ENCODE results near the gene NOTCH3. TPM values are rescaled to one million over a fixed set of nuclear protein-coding genes. Genes with fewer than 3 reads are reported as not detected.
A peak's percentile ranks its signal among the peaks of the same experiment; 100 is the strongest.

Gene NOTCH3
- total and polyA plus RNA-seq, 12 donors: 18.7 to 45.5 (median 31.9) TPM

- Histone ChIP-seq H3K27ac (peak overlapping the region; percentile 84 to 94 (median 92)), H3K36me3 (peaks cover 0 to 87% (median 25%) of the 10 kb centered on the region in 9 donors), H3K9me3 (no peaks in the 10 kb centered on the region), H3K27me3 (no peaks in the 10 kb centered on the region), H3K4me3 (no peak overlapping the region), H3K4me1 (peaks cover 51 to 80% (median 67%) of the 10 kb centered on the region in 9 donors)
- intact Hi-C loops (cut with DNase I): loop anchor here in 4 of 10 donors (5.0 to 10.0 kb wide), 4 partner anchors 35 to 143 kb away; partner anchors contain the start of gene SYDE1 (in 1 of the 4)
- TF ChIP-seq, protein P1, sequence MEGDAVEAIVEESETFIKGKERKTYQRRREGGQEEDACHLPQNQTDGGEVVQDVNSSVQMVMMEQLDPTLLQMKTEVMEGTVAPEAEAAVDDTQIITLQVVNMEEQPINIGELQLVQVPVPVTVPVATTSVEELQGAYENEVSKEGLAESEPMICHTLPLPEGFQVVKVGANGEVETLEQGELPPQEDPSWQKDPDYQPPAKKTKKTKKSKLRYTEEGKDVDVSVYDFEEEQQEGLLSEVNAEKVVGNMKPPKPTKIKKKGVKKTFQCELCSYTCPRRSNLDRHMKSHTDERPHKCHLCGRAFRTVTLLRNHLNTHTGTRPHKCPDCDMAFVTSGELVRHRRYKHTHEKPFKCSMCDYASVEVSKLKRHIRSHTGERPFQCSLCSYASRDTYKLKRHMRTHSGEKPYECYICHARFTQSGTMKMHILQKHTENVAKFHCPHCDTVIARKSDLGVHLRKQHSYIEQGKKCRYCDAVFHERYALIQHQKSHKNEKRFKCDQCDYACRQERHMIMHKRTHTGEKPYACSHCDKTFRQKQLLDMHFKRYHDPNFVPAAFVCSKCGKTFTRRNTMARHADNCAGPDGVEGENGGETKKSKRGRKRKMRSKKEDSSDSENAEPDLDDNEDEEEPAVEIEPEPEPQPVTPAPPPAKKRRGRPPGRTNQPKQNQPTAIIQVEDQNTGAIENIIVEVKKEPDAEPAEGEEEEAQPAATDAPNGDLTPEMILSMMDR (IDR thresholded peaks at IDR 0.05): no peak
- ATAC-seq: no peak
- DNase-seq: no peak
- 67 to 73% methylated on average over 20 of the region's 20 CpGs for WGBS, 2 donors
Observed at GRCh38 chr19:15247107-15248014, 46.6 kb upstream of the NOTCH3 start.

GRCh38 chr19:15246198-15246481 is 45.3 kb upstream of the NOTCH3 start:
- DNase-seq: no peak
- ATAC-seq: no peak
- WGBS, 2 donors: 87 to 89% methylated on average over 5 of the region's 5 CpGs
- TF ChIP-seq, protein P1 (IDR thresholded peaks at IDR 0.05): no peak
- Histone ChIP-seq H3K4me1 (peaks cover 39 to 78% (median 61%) of the 10 kb centered on the region in 9 donors), H3K36me3 (peaks cover 0 to 88% (median 30%) of the 10 kb centered on the region in 9 donors), H3K27me3 (no peaks in the 10 kb centered on the region), H3K4me3 (no peak overlapping the region), H3K27ac (peak overlapping the region in 9 of 10 donors; percentile 84 to 94 (median 92)), H3K9me3 (no peaks in the 10 kb centered on the region)
- intact Hi-C loops (cut with DNase I): loop anchor here in 4 of 10 donors (5.0 to 10.0 kb wide), 4 partner anchors 34 to 141 kb away; partner anchors contain the start of gene SYDE1 (in 1 of the 4)

DNA sequence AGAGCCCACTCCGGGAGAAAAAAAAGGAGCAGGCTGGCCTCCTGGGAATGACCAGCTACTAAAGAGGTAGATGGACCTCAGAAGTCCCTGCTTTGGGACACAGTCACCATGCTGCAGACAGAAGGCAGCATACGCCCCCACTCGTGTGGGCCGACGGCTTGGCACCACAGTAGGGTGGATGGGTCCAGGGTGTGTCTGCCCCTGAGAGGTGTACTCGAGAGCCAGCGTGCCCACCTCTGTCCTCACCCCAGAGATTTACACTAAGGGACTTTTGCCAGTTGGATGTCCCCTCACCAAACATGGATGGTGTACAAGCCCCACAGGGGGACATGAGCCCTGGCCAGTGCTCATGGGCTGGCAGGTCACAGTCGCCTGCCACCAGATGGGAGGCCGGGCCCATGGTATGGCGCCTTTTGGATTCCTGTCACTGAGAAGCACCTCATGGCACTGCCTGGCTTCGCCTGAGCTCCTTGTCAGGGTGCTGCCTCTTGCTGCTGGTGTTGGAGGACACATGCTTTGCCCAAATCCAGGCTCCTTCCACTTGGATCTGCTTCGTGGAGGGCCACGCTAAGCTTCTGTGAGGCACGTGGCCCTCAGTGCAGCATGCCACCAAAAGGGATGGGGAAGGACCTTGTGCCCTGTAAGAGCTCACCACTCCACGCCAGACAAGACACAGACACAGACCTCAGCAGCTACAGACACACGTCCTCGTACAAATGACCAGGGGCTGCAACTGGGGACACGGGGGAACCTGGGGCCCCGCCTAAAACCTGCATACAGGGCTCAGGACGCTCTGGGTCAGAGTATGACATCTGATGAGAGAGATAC is 44.8 kb upstream of the NOTCH3 start:
- Histone ChIP-seq H3K27me3 (no peaks in the 10 kb centered on the region), H3K27ac (peak overlapping the region in 9 of 10 donors; percentile 84 to 94 (median 92)), H3K4me1 (peaks cover 34 to 77% (median 56%) of the 10 kb centered on the region in 9 donors), H3K4me3 (no peak overlapping the region), H3K9me3 (no peaks in the 10 kb centered on the region), H3K36me3 (peaks cover 0 to 94% (median 33%) of the 10 kb centered on the region in 9 donors)
- intact Hi-C loops (cut with DNase I): loop anchor here in 4 of 10 donors (5.0 to 10.0 kb wide), 4 partner anchors 33 to 141 kb away; partner anchors contain the start of gene SYDE1 (in 1 of the 4)
- TF ChIP-seq, protein P1 (IDR thresholded peaks at IDR 0.05): no peak
- DNase-seq (no peak), ATAC-seq (no peak)
- 88 to 89% methylated on average over 20 of the region's 20 CpGs for WGBS, 2 donors

- Histone ChIP-seq H3K4me1 (peaks cover 26 to 69% (median 52%) of the 10 kb centered on the region in 9 donors), H3K27me3 (no peaks in the 10 kb centered on the region), H3K4me3 (no peak overlapping the region), H3K27ac (peak overlapping the region in 8 of 10 donors; percentile 25 to 94 (median 92)), H3K9me3 (no peaks in the 10 kb centered on the region), H3K36me3 (peaks cover 0 to 97% (median 41%) of the 10 kb centered on the region in 9 donors)
- intact Hi-C loops (cut with DNase I): loop anchor here in 4 of 10 donors (5.0 to 10.0 kb wide), 4 partner anchors 33 to 140 kb away; partner anchors contain the start of gene SYDE1 (in 1 of the 4)
- TF ChIP-seq, protein P1 (IDR thresholded peaks at IDR 0.05): no peak
- 70 to 76% methylated on average over 7 of the region's 7 CpGs for WGBS, 2 donors
- no peak for ATAC-seq
- no peak for DNase-seq
Observed at GRCh38 chr19:15244808-15245207, 44.0 kb upstream of the NOTCH3 start.

All from heart right ventricle (tissue), 16 donors.